ENCODE measurements around the gene RTP2. TPM values are rescaled to one million over a fixed set of nuclear protein-coding genes. Genes with fewer than 3 reads are reported as not detected.

Gene RTP2
- total RNA-seq, 1 donor from 2014 or later: not detected

DNA sequence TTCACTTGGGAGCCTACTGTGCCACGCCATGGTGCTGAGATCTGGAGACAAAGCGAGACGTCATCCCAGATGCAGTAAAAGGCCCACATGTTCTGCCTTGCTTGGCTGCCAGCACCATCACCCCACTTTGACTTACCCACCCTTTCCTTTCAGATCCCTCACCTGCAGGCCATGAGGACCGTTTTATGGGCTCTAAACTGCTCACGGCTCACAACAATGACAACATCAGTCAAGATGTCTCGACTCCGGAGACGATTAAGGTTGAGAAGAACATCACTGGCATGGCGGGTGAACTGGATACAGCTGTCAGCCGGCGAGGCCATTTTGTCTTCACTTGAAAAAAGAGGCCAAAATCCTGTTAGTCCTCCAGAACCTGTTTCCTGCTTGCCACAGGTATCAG lies 31.0 kb upstream of the RTP2 start:
- Histone ChIP-seq H3K9ac (ENCODE audit: low read length) (no peak overlapping the region), H3K4me3 (ENCODE audit: insufficient read depth, low read depth, low read length) (no peak overlapping the region), H4K20me1 (ENCODE audit: insufficient read depth, low read length) (peaks cover 62% of the 10 kb centered on the region), H3K4me1 (ENCODE audit: insufficient read depth, low read length) (peaks cover 20% of the 10 kb centered on the region), H3K79me2 (ENCODE audit: insufficient read depth, low read length) (peaks cover 42% of the 10 kb centered on the region), H3K9me3 (ENCODE audit: insufficient read depth, low read depth, low read length) (no peaks in the 10 kb centered on the region), H3K27ac (ENCODE audit: low read depth, low read length) (no peak overlapping the region), H3K36me3 (ENCODE audit: insufficient read depth, low read length) (peaks cover 51% of the 10 kb centered on the region), H3K27me3 (ENCODE audit: insufficient read depth, low read length) (no peaks in the 10 kb centered on the region), H2AFZ (ENCODE audit: low read depth, low read length) (no peak overlapping the region), H3K4me2 (ENCODE audit: low read length) (no peak overlapping the region)
- Mint-ChIP-seq H3K36me3 (ENCODE audit: low read depth, unreplicated experiment) (peaks cover 20% of the 10 kb centered on the region), H3K4me3 (ENCODE audit: unreplicated experiment) (no peak overlapping the region), H3K27ac (ENCODE audit: unreplicated experiment) (no peak overlapping the region), H3K4me1 (ENCODE audit: low read depth, unreplicated experiment) (peaks cover 33% of the 10 kb centered on the region), H3K9me3 (ENCODE audit: unreplicated experiment) (no peaks in the 10 kb centered on the region), H3K27me3 (ENCODE audit: low read depth, unreplicated experiment) (no peaks in the 10 kb centered on the region)
- FAIRE-seq (no peak), DNase-seq (ENCODE audit: low read depth) (no peak)
- TF ChIP-seq EZH2 (IDR thresholded peaks at IDR 0.05; ENCODE audit: insufficient read depth, low read length) (no peak), CTCF (IDR thresholded peaks at IDR 0.05; ENCODE audit: insufficient read depth, low read depth, low read length) (no peak)

DNA sequence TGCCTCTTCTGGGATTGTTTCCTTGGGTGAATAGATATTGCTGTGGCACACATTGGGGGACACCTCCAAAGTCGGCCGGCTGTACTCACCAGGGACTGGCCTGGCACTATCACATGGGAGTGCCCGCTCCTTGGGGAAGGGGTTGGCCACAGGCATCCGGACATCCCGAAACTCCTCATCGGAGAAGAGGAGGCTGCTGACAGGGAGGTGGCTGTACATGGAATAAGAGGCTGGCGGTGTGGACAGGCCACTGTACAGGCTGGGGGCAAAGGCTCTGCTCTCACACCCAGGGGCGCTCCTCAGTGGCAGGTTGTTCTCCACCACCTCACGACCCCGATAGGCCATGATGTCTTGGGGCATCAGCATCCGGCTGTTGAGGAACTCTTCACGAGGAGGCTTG lies 27.2 kb upstream of the RTP2 start:
- FAIRE-seq: no peak
- Mint-ChIP-seq H3K4me1 (ENCODE audit: low read depth, unreplicated experiment) (peaks cover 9% of the 10 kb centered on the region), H3K27ac (ENCODE audit: unreplicated experiment) (no peak overlapping the region), H3K36me3 (ENCODE audit: low read depth, unreplicated experiment) (peaks cover 36% of the 10 kb centered on the region), H3K9me3 (ENCODE audit: unreplicated experiment) (no peaks in the 10 kb centered on the region), H3K4me3 (ENCODE audit: unreplicated experiment) (no peak overlapping the region), H3K27me3 (ENCODE audit: low read depth, unreplicated experiment) (no peaks in the 10 kb centered on the region)
- peaks cover 5% of the 10 kb centered on the region for H3K79me2 ChIP-seq (ENCODE audit: insufficient read depth, low read length)
- TF ChIP-seq CTCF (IDR thresholded peaks at IDR 0.05; ENCODE audit: insufficient read depth, low read depth, low read length) (no peak), EZH2 (IDR thresholded peaks at IDR 0.05; ENCODE audit: insufficient read depth, low read length) (no peak)
- no peak for DNase-seq (ENCODE audit: low read depth)
- H3K9ac ChIP-seq (ENCODE audit: low read length): no peak overlapping the region
- H3K4me3 ChIP-seq (ENCODE audit: insufficient read depth, low read depth, low read length): no peak overlapping the region
- H3K4me1 ChIP-seq (ENCODE audit: insufficient read depth, low read length): no peaks in the 10 kb centered on the region
- peaks cover 65% of the 10 kb centered on the region for H4K20me1 ChIP-seq (ENCODE audit: insufficient read depth, low read length)
- no peaks in the 10 kb centered on the region for H3K9me3 ChIP-seq (ENCODE audit: insufficient read depth, low read depth, low read length)
- H3K27me3 ChIP-seq (ENCODE audit: insufficient read depth, low read length): no peaks in the 10 kb centered on the region
- no peak overlapping the region for H2AFZ ChIP-seq (ENCODE audit: low read depth, low read length)
- H3K27ac ChIP-seq (ENCODE audit: low read depth, low read length): no peak overlapping the region
- peaks cover 72% of the 10 kb centered on the region for H3K36me3 ChIP-seq (ENCODE audit: insufficient read depth, low read length)
- no peak overlapping the region for H3K4me2 ChIP-seq (ENCODE audit: low read length)

DNA sequence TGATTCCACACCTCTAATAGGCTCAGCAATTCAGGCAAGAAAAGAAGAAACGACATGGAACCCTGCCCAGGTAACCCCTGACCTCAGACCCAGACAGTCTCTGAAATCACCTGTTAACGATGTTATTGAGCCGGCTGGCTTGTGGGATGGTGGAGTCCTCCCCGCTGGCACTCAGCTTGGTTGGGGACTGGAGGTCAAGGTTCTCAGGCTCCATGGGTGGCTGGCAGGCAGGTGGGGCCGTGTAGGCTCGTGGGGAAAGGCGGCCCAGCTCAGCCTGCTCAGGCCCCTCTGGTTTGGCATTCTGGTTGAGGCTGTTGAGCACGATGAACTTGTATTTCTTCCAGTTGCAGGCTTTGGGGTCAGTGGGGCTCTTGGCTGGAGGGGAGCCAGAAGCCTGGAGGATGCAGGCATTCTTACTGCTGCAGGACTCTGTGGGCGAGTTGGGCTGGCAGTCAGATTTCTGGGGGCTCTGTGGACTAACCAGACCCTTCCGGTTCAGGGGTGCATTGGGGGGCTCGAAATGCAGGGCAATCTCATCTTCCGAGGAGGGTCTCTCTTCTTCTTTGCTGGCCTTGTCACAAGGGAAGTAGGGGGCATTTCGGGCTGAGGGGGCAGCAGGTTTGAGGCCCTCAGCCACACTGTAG lies 26.7 kb upstream of the RTP2 start:
- Histone ChIP-seq H3K27ac (ENCODE audit: low read depth, low read length) (no peak overlapping the region), H3K79me2 (ENCODE audit: insufficient read depth, low read length) (peaks cover under 1% of the 10 kb centered on the region), H2AFZ (ENCODE audit: low read depth, low read length) (no peak overlapping the region), H3K27me3 (ENCODE audit: insufficient read depth, low read length) (no peaks in the 10 kb centered on the region), H3K9ac (ENCODE audit: low read length) (no peak overlapping the region), H3K36me3 (ENCODE audit: insufficient read depth, low read length) (peaks cover 73% of the 10 kb centered on the region), H3K4me3 (ENCODE audit: insufficient read depth, low read depth, low read length) (no peak overlapping the region), H4K20me1 (ENCODE audit: insufficient read depth, low read length) (peaks cover 63% of the 10 kb centered on the region), H3K9me3 (ENCODE audit: insufficient read depth, low read depth, low read length) (no peaks in the 10 kb centered on the region), H3K4me2 (ENCODE audit: low read length) (no peak overlapping the region), H3K4me1 (ENCODE audit: insufficient read depth, low read length) (no peaks in the 10 kb centered on the region)
- no peak for TF ChIP-seq EZH2 (IDR thresholded peaks at IDR 0.05; ENCODE audit: insufficient read depth, low read length)
- no peak for TF ChIP-seq CTCF (IDR thresholded peaks at IDR 0.05; ENCODE audit: insufficient read depth, low read depth, low read length)
- H3K27ac Mint-ChIP-seq (ENCODE audit: unreplicated experiment): no peak overlapping the region
- DNase-seq (ENCODE audit: low read depth) (no peak), FAIRE-seq (no peak)
- H3K27me3 Mint-ChIP-seq (ENCODE audit: low read depth, unreplicated experiment): no peaks in the 10 kb centered on the region
- H3K36me3 Mint-ChIP-seq (ENCODE audit: low read depth, unreplicated experiment): peaks cover 40% of the 10 kb centered on the region
- no peak overlapping the region for H3K4me3 Mint-ChIP-seq (ENCODE audit: unreplicated experiment)
- H3K9me3 Mint-ChIP-seq (ENCODE audit: unreplicated experiment): no peaks in the 10 kb centered on the region
- peaks cover 6% of the 10 kb centered on the region for H3K4me1 Mint-ChIP-seq (ENCODE audit: low read depth, unreplicated experiment)
